Retinal pigment epithelial cell (primary cell): ENCODE data around the gene ASIC5.

ENCODE experiments used
- DNase-seq: peaks from one replicate; pipeline ENCODE4 v3.0.0-alpha.2; 2010; ENCODE audit warnings: low read depth
- H3K4me3 ChIP-seq: 2 replicates; pipeline ENCODE4 v1.5.1; 2011; ENCODE audit warnings: mild to moderate bottlenecking, low read length, control low read depth, moderate library complexity
- CTCF ChIP-seq: conservative IDR thresholded peaks from 2 replicates; pipeline ENCODE4 v1.5.1; 2011; ENCODE audit warnings: low read depth, low read length, control low read depth, inconsistent platforms

ASIC5 gene

GRCh38 chr4:155853189-155853588 is 12.9 kb downstream of the ASIC5 start:
- no peak for TF ChIP-seq CTCF
- no peak overlapping the region for H3K4me3 ChIP-seq
- DNase-seq = no peak

GRCh38 chr4:155849042-155849441 is 17.0 kb downstream of the ASIC5 start:
- DNase-seq = no peak
- no peak overlapping the region for H3K4me3 ChIP-seq
- TF ChIP-seq CTCF = no peak

GRCh38 chr4:155846929-155847328 is 19.1 kb downstream of the ASIC5 start:
- no peak for TF ChIP-seq CTCF
- no peak overlapping the region for H3K4me3 ChIP-seq
- DNase-seq = no peak

GRCh38 chr4:155842080-155842479 is 24.0 kb downstream of the ASIC5 start:
- DNase-seq = no peak

GRCh38 chr4:155837203-155837796 is 28.8 kb downstream of the ASIC5 start:
- TF ChIP-seq CTCF = no peak
- H3K4me3 ChIP-seq = no peak overlapping the region
- DNase-seq = no peak

More at GRCh38 chr4:155842080-155842479, 24.0 kb downstream of the ASIC5 start:
- H3K4me3 ChIP-seq = no peak overlapping the region
- TF ChIP-seq CTCF = no peak

GRCh38 chr4:155832664-155833063 is 33.4 kb downstream of the ASIC5 start:
- no peak overlapping the region for H3K4me3 ChIP-seq
- no peak for DNase-seq
- no peak for TF ChIP-seq CTCF

- TF ChIP-seq CTCF = no peak
- no peak for DNase-seq
- no peak overlapping the region for H3K4me3 ChIP-seq
Observed at GRCh38 chr4:155828628-155829027, 37.4 kb downstream of the ASIC5 start.
